Measurements from ENCODE around the gene NR2C2. TPM values are rescaled to one million over a fixed set of nuclear protein-coding genes. Genes with fewer than 3 reads are reported as not detected.

The NR2C2 gene
- total RNA-seq, 1 experiment from 2014 or later, result 38.5 TPM

DNA sequence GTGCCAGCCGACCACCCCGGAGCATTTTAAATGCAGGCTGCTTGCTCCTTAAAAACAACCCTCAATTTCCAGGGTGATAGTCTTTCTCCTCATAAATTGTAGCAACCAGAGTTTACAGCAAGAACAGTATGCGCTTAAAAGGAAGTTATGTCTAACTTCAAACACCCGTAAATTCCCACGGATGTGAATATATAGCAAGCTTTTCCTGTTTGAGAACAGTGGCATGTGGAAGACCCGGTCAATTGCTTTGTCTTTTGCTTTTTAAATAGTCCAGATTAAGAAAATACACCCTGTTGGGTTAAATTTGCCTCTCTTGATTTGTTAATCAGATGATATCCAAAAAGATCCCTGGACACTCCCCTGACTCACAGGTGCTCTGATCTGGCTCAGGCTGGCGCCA is 96.9 kb downstream of the NR2C2 start:
- Histone ChIP-seq H2AK5ac (ENCODE audit: insufficient read length, low read length) (no peak overlapping the region), H3K18ac (ENCODE audit: insufficient read length, low read depth, low read length) (no peak overlapping the region), H4K8ac (replicated peaks; ENCODE audit: insufficient read length, low read depth, low read length) (no peak overlapping the region), H2BK12ac (ENCODE audit: insufficient read length, low read depth, low read length) (no peak overlapping the region), H3K4me1 (ENCODE audit: insufficient read depth, low read length) (no peaks in the 10 kb centered on the region), H2BK5ac (ENCODE audit: insufficient read length, low read length) (no peak overlapping the region), H3K23me2 (ENCODE audit: insufficient read length, low read depth, low read length, poor library complexity, severe bottlenecking) (no peaks in the 10 kb centered on the region), H2BK15ac (ENCODE audit: low read depth, low read length) (no peak overlapping the region), H3K56ac (ENCODE audit: insufficient read length, low read depth, low read length) (no peak overlapping the region), H2AFZ (ENCODE audit: low read length) (no peak overlapping the region), H4K91ac (ENCODE audit: insufficient read length, low read depth, low read length) (no peak overlapping the region), H4K20me1 (ENCODE audit: control insufficient read depth, insufficient read depth, insufficient read length) (no peaks in the 10 kb centered on the region), H3K23ac (ENCODE audit: insufficient read length, low read depth, low read length) (no peak overlapping the region), H3K9ac (ENCODE audit: extremely low read depth, insufficient read length, low read length) (no peak overlapping the region), H3K79me1 (ENCODE audit: insufficient read depth, low read depth, low read length, poor library complexity, severe bottlenecking) (no peaks in the 10 kb centered on the region), H2BK120ac (ENCODE audit: low read depth, low read length, poor library complexity, severe bottlenecking) (no peak overlapping the region), H4K5ac (ENCODE audit: insufficient read length, low read depth, low read length) (no peak overlapping the region), H3K27ac (ENCODE audit: insufficient read length, low read depth, low read length) (no peak overlapping the region), H3K4ac (ENCODE audit: low read depth, low read length) (no peak overlapping the region), H3T11ph (ENCODE audit: low read length) (no peak overlapping the region), H3K79me2 (ENCODE audit: insufficient read depth, low read length) (no peaks in the 10 kb centered on the region), H3K9me3 (ENCODE audit: control insufficient read depth, low read depth, low read length) (no peaks in the 10 kb centered on the region), H3K4me2 (ENCODE audit: insufficient read depth, insufficient read length, low read length) (no peak overlapping the region), H2BK20ac (ENCODE audit: low read depth, low read length, poor library complexity, severe bottlenecking) (no peak overlapping the region), H3K14ac (ENCODE audit: insufficient read depth, low read length) (no peak overlapping the region), H3K27me3 (ENCODE audit: insufficient read depth, low read length) (no peaks in the 10 kb centered on the region)
- TF ChIP-seq, protein P1, sequence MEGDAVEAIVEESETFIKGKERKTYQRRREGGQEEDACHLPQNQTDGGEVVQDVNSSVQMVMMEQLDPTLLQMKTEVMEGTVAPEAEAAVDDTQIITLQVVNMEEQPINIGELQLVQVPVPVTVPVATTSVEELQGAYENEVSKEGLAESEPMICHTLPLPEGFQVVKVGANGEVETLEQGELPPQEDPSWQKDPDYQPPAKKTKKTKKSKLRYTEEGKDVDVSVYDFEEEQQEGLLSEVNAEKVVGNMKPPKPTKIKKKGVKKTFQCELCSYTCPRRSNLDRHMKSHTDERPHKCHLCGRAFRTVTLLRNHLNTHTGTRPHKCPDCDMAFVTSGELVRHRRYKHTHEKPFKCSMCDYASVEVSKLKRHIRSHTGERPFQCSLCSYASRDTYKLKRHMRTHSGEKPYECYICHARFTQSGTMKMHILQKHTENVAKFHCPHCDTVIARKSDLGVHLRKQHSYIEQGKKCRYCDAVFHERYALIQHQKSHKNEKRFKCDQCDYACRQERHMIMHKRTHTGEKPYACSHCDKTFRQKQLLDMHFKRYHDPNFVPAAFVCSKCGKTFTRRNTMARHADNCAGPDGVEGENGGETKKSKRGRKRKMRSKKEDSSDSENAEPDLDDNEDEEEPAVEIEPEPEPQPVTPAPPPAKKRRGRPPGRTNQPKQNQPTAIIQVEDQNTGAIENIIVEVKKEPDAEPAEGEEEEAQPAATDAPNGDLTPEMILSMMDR (conservative IDR thresholded peaks at IDR 0.05), result no peak
- no CpG with 5 or more reads among the region's 7 CpGs for WGBS (ENCODE audit: extremely low coverage, insufficient read length, low lambda C conversion rate)
- DNase-seq, result no peak
- H3K9me3 Mint-ChIP-seq, result no peaks in the 10 kb centered on the region
- H3K27ac Mint-ChIP-seq, result peak overlapping the region in 2 of 3 experiments; percentile 37 to 49; a peak in 2 of 7 replicates
- H3K27me3 Mint-ChIP-seq (ENCODE audit: low read depth), result no peaks in the 10 kb centered on the region
- no peaks in the 10 kb centered on the region for H3K4me1 Mint-ChIP-seq
- no peak overlapping the region for H3K4me3 Mint-ChIP-seq
- peaks cover 40 to 92% (median 80%) of the 10 kb centered on the region in 3 experiments; a peak in 6 of 7 replicates for H3K36me3 Mint-ChIP-seq (ENCODE audit: insufficient read depth in 1 of 3, low read depth in 3 of 3)

Data from H9 (cell line).